Endothelial cell of umbilical vein (primary cell): ENCODE measurements around the gene RBM26. TPM values are rescaled to one million over a fixed set of nuclear protein-coding genes. Genes with fewer than 3 reads are reported as not detected.

Experiments
- BruUV-seq: library from RNA; stranded (reverse); fragments of 400-500 nt; replicated peaks from 2 replicates; lab custom pipeline; 2021; lab: Mats Ljungman, UMichigan
- CTCF ChIA-PET: fragments of 300-600, 350-600 bp; sonication (Branson Sonifier 250); formaldehyde crosslinking; loops from one replicate; lab custom pipeline; 2021; ENCODE audit warnings: antibody characterized with exemption, inconsistent platforms; lab: Charles Lee
- POLR2A ChIA-PET: fragments of 300-600, 350-600 bp; sonication (Branson Sonifier 250); formaldehyde crosslinking; loops from one replicate; lab custom pipeline; 2021; ENCODE audit warnings: antibody characterized with exemption, inconsistent platforms; lab: Charles Lee
- DNase-seq: peaks from one replicate; pipeline ENCODE4 v3.0.0-alpha.2; 2011; ENCODE audit warnings: low read depth, low spot score
- FAIRE-seq: peaks from 2 replicates; lab custom pipeline; 2011; peaks lifted over from hg19 to GRCh38; lab: Jason Lieb, UNC
- H2AFZ ChIP-seq: 2 replicates; pipeline ENCODE4 v1.6.0; 2012; ENCODE audit warnings: low read depth, low read length, control low read depth, inconsistent platforms
- H3K27ac ChIP-seq: 2 replicates; pipeline ENCODE4 v1.5.1; 2011; ENCODE audit warnings: low read depth, mild to moderate bottlenecking, control low read depth, low read length, moderate library complexity; ENCODE audit not compliant: insufficient read depth
- H3K27me3 ChIP-seq, 2 experiments: 2 replicates each; pipeline versions ENCODE4 v1.6.0 to v1.6.1; 2011; ENCODE audit warnings: low read length in 2 of 2, mixed read lengths in 1 of 2; ENCODE audit not compliant: control insufficient read depth in 2 of 2, insufficient read depth in 2 of 2
- H3K36me3 ChIP-seq, 2 experiments: 2 replicates in 1 of 2; 3 replicates in 1 of 2; pipeline ENCODE4 v1.5.1; 2011; ENCODE audit warnings: low read length in 2 of 2, mild to moderate bottlenecking in 1 of 2, moderate library complexity in 1 of 2; ENCODE audit not compliant: control insufficient read depth in 2 of 2, insufficient read depth in 2 of 2; ENCODE audit errors: extremely low read depth in 1 of 2
- H3K4me1 ChIP-seq: 3 replicates; pipeline ENCODE4 v1.5.1; 2011; ENCODE audit warnings: mild to moderate bottlenecking, low read length; ENCODE audit not compliant: control insufficient read depth, insufficient read depth; ENCODE audit errors: extremely low read depth
- H3K4me2 ChIP-seq: 2 replicates; pipeline ENCODE4 v1.6.1; 2011; ENCODE audit warnings: low read length, control low read depth, mixed read lengths; ENCODE audit not compliant: insufficient read depth
- H3K4me3 ChIP-seq, 3 experiments: fragments of 200-600 bp in 1 of 3; sonication (generic), shearing (Covaris generic) in 1 of 3; replicated peaks in 1 of 3; 2 replicates each; pipeline ENCODE4 v1.5.1; 2011 to 2016; ENCODE audit warnings: control low read depth in 3 of 3, low read length in 3 of 3, mild to moderate bottlenecking in 2 of 3, inconsistent platforms in 1 of 3, low read depth in 1 of 3, moderate library complexity in 1 of 3; ENCODE audit not compliant: insufficient read depth in 1 of 3
- H3K79me2 ChIP-seq: 2 replicates; pipeline ENCODE4 v1.6.0; 2012; ENCODE audit warnings: low read length, inconsistent platforms; ENCODE audit not compliant: control insufficient read depth, insufficient read depth
- H3K9ac ChIP-seq: replicated peaks from 2 replicates; pipeline ENCODE3; 2011; ENCODE audit warnings: low read length, control low read depth; ENCODE audit not compliant: insufficient read depth; ENCODE audit errors: extremely low read depth
- H3K9me1 ChIP-seq: replicated peaks from 3 replicates; pipeline ENCODE4 v1.6.0; 2011; ENCODE audit warnings: mild to moderate bottlenecking, low read length; ENCODE audit not compliant: control insufficient read depth, insufficient read depth; ENCODE audit errors: extremely low read depth
- H3K9me3 ChIP-seq: replicated peaks from 2 replicates; pipeline ENCODE4 v1.5.1; 2012; ENCODE audit warnings: low read length, inconsistent platforms; ENCODE audit not compliant: control insufficient read depth, insufficient read depth
- H4K20me1 ChIP-seq: replicated peaks from 2 replicates; pipeline ENCODE3; 2011; ENCODE audit warnings: mild to moderate bottlenecking, low read length; ENCODE audit not compliant: control insufficient read depth, insufficient read depth; ENCODE audit errors: extremely low read depth
- CTCF ChIP-seq, 2 donors: IDR thresholded peaks; 1 replicate in 1 of 2; 2 replicates in 1 of 2; pipeline ENCODE4 v1.5.1; 2011; ENCODE audit warnings: low read length in 2 of 2, mild to moderate bottlenecking in 2 of 2, moderate library complexity in 2 of 2, control low read depth in 1 of 2, inconsistent platforms in 1 of 2, low read depth in 1 of 2; ENCODE audit not compliant: insufficient read depth in 1 of 2; ENCODE audit errors: extremely low read depth in 1 of 2
- EZH2 ChIP-seq: IDR thresholded peaks from 2 replicates; pipeline ENCODE4 v1.6.1; 2012; ENCODE audit warnings: borderline replicate concordance, low read depth, mild to moderate bottlenecking, moderate library complexity, low read length, inconsistent platforms; ENCODE audit not compliant: severe bottlenecking
- FOS ChIP-seq: IDR thresholded peaks from 2 replicates; pipeline ENCODE4 v1.6.1; 2011; ENCODE audit warnings: mild to moderate bottlenecking, low read length, moderate library complexity, borderline replicate concordance; ENCODE audit not compliant: insufficient read depth
- GATA2 ChIP-seq: IDR thresholded peaks from 2 replicates; pipeline ENCODE4 v1.7.0; 2011; ENCODE audit warnings: low read depth, mild to moderate bottlenecking, moderate library complexity, mixed read lengths, low read length; ENCODE audit not compliant: insufficient read length, insufficient read depth
- JUN ChIP-seq: IDR thresholded peaks from 2 replicates; pipeline ENCODE4 v1.6.1; 2011; ENCODE audit warnings: borderline replicate concordance, low read depth; ENCODE audit not compliant: insufficient read length, insufficient read depth
- MAX ChIP-seq: IDR thresholded peaks from 2 replicates; pipeline ENCODE4 v1.6.1; 2011; ENCODE audit not compliant: insufficient read depth, insufficient read length
- MYC ChIP-seq: IDR thresholded peaks from one replicate; pipeline ENCODE4 v1.6.1; 2011; ENCODE audit warnings: mild to moderate bottlenecking, low read depth, low read length
- POLR2A ChIP-seq: IDR thresholded peaks from 2 replicates; pipeline ENCODE4 v1.6.1; 2012; ENCODE audit warnings: low read depth, mild to moderate bottlenecking, control low read depth, low read length
- POLR2AphosphoS5 ChIP-seq: IDR thresholded peaks from 2 replicates; pipeline ENCODE4 v1.6.1; 2012; ENCODE audit warnings: low read depth, mild to moderate bottlenecking, control low read depth, low read length, moderate library complexity; ENCODE audit not compliant: insufficient read depth
- dilution Hi-C: fragments of 300-500 bp; cut with MboI; formaldehyde crosslinking; loops from one replicate; pipeline ENCODE4 v1.15.0; 2019; ENCODE audit warnings: low sequenced_read_pairs; ENCODE audit not compliant: extremely low pct_ligation_motif_present
- intact Hi-C: fragments of 100-400 bp; cut with micrococcal nuclease; formaldehyde crosslinking; loops from one replicate; pipeline ENCODE4 v1.10.0; 2022
- polyA plus RNA-seq, 4 experiments: library from polyadenylated mRNA; depleted of rRNA in 3 of 4; stranded (reverse) in 3 of 4; unstranded in 1 of 4; fragments of >200 nt; gene quantifications; 2 replicates each; pipeline versions ENCODE4 v1.2.1 to v1.2.3, GENCODE V29; 2011 to 2012; ENCODE audit warnings: missing spikeins in 1 of 4
- total RNA-seq: library from RNA; stranded (reverse); gene quantifications from 2 replicates; pipeline ENCODE4 v1.2.3, GENCODE V29; 2021

The RBM26 gene
- total and polyA plus RNA-seq, 2 donors (not counting 3 experiments of a cell fraction or from before 2014, with no cell fraction given), result 14.8 to 54.3 TPM

GRCh38 chr13:79450110-79450509 is 44.1 kb upstream of the RBM26 start:
- Histone ChIP-seq H3K9ac (no peak overlapping the region), H4K20me1 (no peaks in the 10 kb centered on the region), H2AFZ (no peak overlapping the region), H3K4me3 (no peak overlapping the region), H3K79me2 (no peaks in the 10 kb centered on the region), H3K4me2 (no peak overlapping the region), H3K27me3 (no peaks in the 10 kb centered on the region), H3K9me3 (no peaks in the 10 kb centered on the region), H3K4me1 (peaks cover 14% of the 10 kb centered on the region), H3K27ac (no peak overlapping the region), H3K36me3 (no peaks in the 10 kb centered on the region), H3K9me1 (no peaks in the 10 kb centered on the region)
- dilution Hi-C loops, result no loop called here
- intact Hi-C loops, result no loop called here
- TF ChIP-seq POLR2AphosphoS5, result no peak
- no peak for TF ChIP-seq EZH2
- TF ChIP-seq CTCF (IDR thresholded peaks at IDR 0.05; ENCODE audit: extremely low read depth in 1 of 2, insufficient read depth in 1 of 2, low read depth in 1 of 2, low read length in 2 of 2), result no peak
- TF ChIP-seq MYC, result no peak
- TF ChIP-seq GATA2, result no peak
- no peak for TF ChIP-seq MAX
- TF ChIP-seq POLR2A, result no peak
- no peak for TF ChIP-seq JUN
- no peak for TF ChIP-seq FOS
- CTCF ChIA-PET, result no interaction called here
- FAIRE-seq, result no peak
- DNase-seq, result no peak
- no TSS peak for BruUV-seq
- POLR2A ChIA-PET, result no interaction called here
